ENCODE data around the gene DRD2.

DNA sequence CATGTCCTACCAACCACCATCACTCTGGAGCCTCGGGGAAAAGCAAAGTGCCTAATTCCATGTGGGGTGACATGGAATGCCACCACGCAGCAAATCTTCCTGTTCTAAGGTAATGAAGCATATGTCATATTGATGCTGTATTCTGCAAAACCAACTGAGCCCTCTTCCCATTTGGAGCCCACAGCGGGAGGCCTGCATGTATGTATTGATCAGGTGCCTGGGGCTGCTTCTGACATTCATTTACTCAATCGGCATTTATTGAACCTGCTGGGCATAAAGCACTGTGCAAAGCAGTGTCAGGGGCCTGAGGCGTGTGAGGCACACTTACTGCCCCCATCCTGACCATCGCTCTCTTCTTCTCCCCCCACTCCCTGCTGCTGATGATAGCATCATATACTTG lies 48.5 kb downstream of the DRD2 start:
- TF ChIP-seq, protein P1, sequence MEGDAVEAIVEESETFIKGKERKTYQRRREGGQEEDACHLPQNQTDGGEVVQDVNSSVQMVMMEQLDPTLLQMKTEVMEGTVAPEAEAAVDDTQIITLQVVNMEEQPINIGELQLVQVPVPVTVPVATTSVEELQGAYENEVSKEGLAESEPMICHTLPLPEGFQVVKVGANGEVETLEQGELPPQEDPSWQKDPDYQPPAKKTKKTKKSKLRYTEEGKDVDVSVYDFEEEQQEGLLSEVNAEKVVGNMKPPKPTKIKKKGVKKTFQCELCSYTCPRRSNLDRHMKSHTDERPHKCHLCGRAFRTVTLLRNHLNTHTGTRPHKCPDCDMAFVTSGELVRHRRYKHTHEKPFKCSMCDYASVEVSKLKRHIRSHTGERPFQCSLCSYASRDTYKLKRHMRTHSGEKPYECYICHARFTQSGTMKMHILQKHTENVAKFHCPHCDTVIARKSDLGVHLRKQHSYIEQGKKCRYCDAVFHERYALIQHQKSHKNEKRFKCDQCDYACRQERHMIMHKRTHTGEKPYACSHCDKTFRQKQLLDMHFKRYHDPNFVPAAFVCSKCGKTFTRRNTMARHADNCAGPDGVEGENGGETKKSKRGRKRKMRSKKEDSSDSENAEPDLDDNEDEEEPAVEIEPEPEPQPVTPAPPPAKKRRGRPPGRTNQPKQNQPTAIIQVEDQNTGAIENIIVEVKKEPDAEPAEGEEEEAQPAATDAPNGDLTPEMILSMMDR (IDR thresholded peaks at IDR 0.05; ENCODE audit: borderline replicate concordance, extremely low read depth, low read length, poor library complexity, severe bottlenecking): no peak
- no peak for TF ChIP-seq EZH2 (IDR thresholded peaks at IDR 0.05; ENCODE audit: borderline replicate concordance, low read depth, low read length, severe bottlenecking)

All from DND-41 (cell line).